GM12875 (cell line): Measurements from ENCODE around the gene EFHD1.

Experiments used
- H3K4me3 ChIP-seq: one replicate; pipeline ENCODE4 v1.5.1; 2011; ENCODE audit warnings: low read depth, low read length, control low read depth
- TF ChIP-seq, protein P1 (sequence below): IDR thresholded peaks from 2 replicates; pipeline ENCODE4 v1.5.1; 2011; ENCODE audit warnings: low read depth, mild to moderate bottlenecking, control low read depth, inconsistent platforms, low read length, moderate library complexity, borderline replicate concordance; ENCODE audit not compliant: insufficient read depth

Gene EFHD1

DNA sequence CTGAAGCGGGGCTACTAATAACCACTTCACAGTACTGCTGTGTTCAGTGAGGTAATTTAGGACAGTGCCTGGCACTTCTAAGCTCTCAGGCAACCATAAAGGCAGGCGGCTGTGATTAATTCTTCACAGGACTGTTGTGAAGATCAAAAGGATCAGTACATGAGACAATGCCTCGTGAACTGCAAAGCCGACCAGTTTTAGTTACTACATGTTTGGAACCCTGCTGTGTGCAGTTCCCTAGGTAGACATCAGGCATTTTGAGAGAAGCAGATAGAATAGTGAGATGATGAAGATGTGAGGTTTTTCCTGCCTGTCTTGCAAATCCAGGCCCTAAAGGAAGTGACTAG lies 19.1 kb downstream of the EFHD1 start:
- no peak overlapping the region for H3K4me3 ChIP-seq
- TF ChIP-seq, protein P1, sequence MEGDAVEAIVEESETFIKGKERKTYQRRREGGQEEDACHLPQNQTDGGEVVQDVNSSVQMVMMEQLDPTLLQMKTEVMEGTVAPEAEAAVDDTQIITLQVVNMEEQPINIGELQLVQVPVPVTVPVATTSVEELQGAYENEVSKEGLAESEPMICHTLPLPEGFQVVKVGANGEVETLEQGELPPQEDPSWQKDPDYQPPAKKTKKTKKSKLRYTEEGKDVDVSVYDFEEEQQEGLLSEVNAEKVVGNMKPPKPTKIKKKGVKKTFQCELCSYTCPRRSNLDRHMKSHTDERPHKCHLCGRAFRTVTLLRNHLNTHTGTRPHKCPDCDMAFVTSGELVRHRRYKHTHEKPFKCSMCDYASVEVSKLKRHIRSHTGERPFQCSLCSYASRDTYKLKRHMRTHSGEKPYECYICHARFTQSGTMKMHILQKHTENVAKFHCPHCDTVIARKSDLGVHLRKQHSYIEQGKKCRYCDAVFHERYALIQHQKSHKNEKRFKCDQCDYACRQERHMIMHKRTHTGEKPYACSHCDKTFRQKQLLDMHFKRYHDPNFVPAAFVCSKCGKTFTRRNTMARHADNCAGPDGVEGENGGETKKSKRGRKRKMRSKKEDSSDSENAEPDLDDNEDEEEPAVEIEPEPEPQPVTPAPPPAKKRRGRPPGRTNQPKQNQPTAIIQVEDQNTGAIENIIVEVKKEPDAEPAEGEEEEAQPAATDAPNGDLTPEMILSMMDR = no peak

GRCh38 chr2:232653441-232653840 lies 20.0 kb downstream of the EFHD1 start:
- TF ChIP-seq, protein P1 = no peak
- H3K4me3 ChIP-seq = no peak overlapping the region

GRCh38 chr2:232655392-232655791 lies 22.0 kb downstream of the EFHD1 start:
- H3K4me3 ChIP-seq = no peak overlapping the region
- TF ChIP-seq, protein P1 = no peak

GRCh38 chr2:232658217-232658785 lies 24.9 kb downstream of the EFHD1 start:
- no peak overlapping the region for H3K4me3 ChIP-seq
- TF ChIP-seq, protein P1 = no peak

GRCh38 chr2:232659359-232659758 lies 26.0 kb downstream of the EFHD1 start:
- TF ChIP-seq, protein P1 = no peak
- H3K4me3 ChIP-seq = no peak overlapping the region

- TF ChIP-seq, protein P1 = no peak
- no peak overlapping the region for H3K4me3 ChIP-seq
Measured at GRCh38 chr2:232662486-232663260, 29.3 kb downstream of the EFHD1 start.
